HG03103 (cell line): ENCODE data around the gene WASL.

Source experiments
- ATAC-seq: cut with Tn5 transposase; IDR thresholded peaks from one replicate; pipeline ENCODE4 v1.9.1; 2021; ENCODE audit warnings: low read depth; ENCODE audit not compliant: unreplicated experiment

The WASL gene

GRCh38 chr7:123663200-123663599, 85.6 kb downstream of the WASL start:
- no peak for ATAC-seq

GRCh38 chr7:123662755-123663154, 86.0 kb downstream of the WASL start:
- no peak for ATAC-seq

- ATAC-seq = no peak
Measured at GRCh38 chr7:123662293-123662692, 86.5 kb downstream of the WASL start.

GRCh38 chr7:123661765-123662164, 87.0 kb downstream of the WASL start:
- ATAC-seq = no peak

GRCh38 chr7:123660514-123661354, 88.1 kb downstream of the WASL start:
- no peak for ATAC-seq

GRCh38 chr7:123658023-123658422, 90.8 kb downstream of the WASL start:
- ATAC-seq = no peak

- ATAC-seq = no peak
Measured at GRCh38 chr7:123657304-123657685, 91.5 kb downstream of the WASL start.

GRCh38 chr7:123656544-123657303, 92.1 kb downstream of the WASL start:
- ATAC-seq = no peak

GRCh38 chr7:123655614-123656013, 93.2 kb downstream of the WASL start, which contains the start of gene LMOD2:
Gene LMOD2, plus strand, starts transcription at chr7:123655866. Its CDS starts 98 bp downstream, at chr7:123655964.
- ATAC-seq = no peak

GRCh38 chr7:123653162-123653561, 95.6 kb downstream of the WASL start:
- no peak for ATAC-seq

GRCh38 chr7:123652406-123652805, 96.4 kb downstream of the WASL start:
- no peak for ATAC-seq

GRCh38 chr7:123650595-123650994, 98.2 kb downstream of the WASL start:
- no peak for ATAC-seq

GRCh38 chr7:123649964-123650363, 98.8 kb downstream of the WASL start:
- no peak for ATAC-seq

- ATAC-seq = no peak
Measured at GRCh38 chr7:123647106-123647730, 101.6 kb downstream of the WASL start.

- ATAC-seq = no peak
Measured at GRCh38 chr7:123645516-123645915, 103.3 kb downstream of the WASL start.

- no peak for ATAC-seq
Measured at GRCh38 chr7:123643495-123644441, 105.0 kb downstream of the WASL start.

- ATAC-seq = no peak
Measured at GRCh38 chr7:123641901-123642300, 106.9 kb downstream of the WASL start.

- no peak for ATAC-seq
Measured at GRCh38 chr7:123640583-123640982, 108.2 kb downstream of the WASL start.

GRCh38 chr7:123639631-123640030, 109.2 kb downstream of the WASL start:
- no peak for ATAC-seq

- ATAC-seq = no peak
Measured at GRCh38 chr7:123637878-123638277, 110.9 kb downstream of the WASL start.
